CD4-positive, alpha-beta T cell (primary cell): ENCODE measurements around the gene ITGAE. TPM values are rescaled to one million over a fixed set of nuclear protein-coding genes. Genes with fewer than 3 reads are reported as not detected.
A peak's percentile ranks its signal among the peaks of the same experiment; 100 is the strongest.

ENCODE experiments used
- ATAC-seq: fragments of 200-7000 bp; cut with Tn5 transposase; one replicate; pipeline ENCODE4 v1.10.0; 2022; ENCODE audit warnings: mild to moderate bottlenecking; ENCODE audit not compliant: poor library complexity
- CTCF ChIA-PET: fragments of 350-600 bp; sonication (Branson Sonifier 250); formaldehyde crosslinking; loops from one replicate; lab custom pipeline; 2021; ENCODE audit warnings: antibody characterized with exemption, inconsistent platforms; lab: Charles Lee
- POLR2A ChIA-PET: fragments of 350-600 bp; sonication (Branson Sonifier 250); formaldehyde crosslinking; loops from one replicate; lab custom pipeline; 2021; ENCODE audit warnings: antibody characterized with exemption, inconsistent platforms; lab: Charles Lee
- DNase-seq, 14 experiments: peaks; one replicate each; pipeline ENCODE4 v3.0.0-alpha.2; 2013 to 2020; ENCODE audit warnings: mixed read lengths in 2 of 14
- H3K27ac ChIP-seq, 2 donors: one replicate each; pipeline versions ENCODE4 v1.5.1 to v1.7.0; 2013; ENCODE audit warnings: low read length in 2 of 2, low read depth in 1 of 2, mild to moderate bottlenecking in 1 of 2
- H3K27me3 ChIP-seq, 2 experiments: 1 replicate in 1 of 2; 2 replicates in 1 of 2; pipeline versions ENCODE4 v1.6.1 to v1.7.0; 2013; ENCODE audit warnings: low read length in 2 of 2, control low read depth in 1 of 2, mild to moderate bottlenecking in 1 of 2, moderate library complexity in 1 of 2; ENCODE audit not compliant: insufficient read depth in 2 of 2, control insufficient read depth in 1 of 2
- H3K36me3 ChIP-seq: one replicate; pipeline ENCODE4 v1.6.1; 2013; ENCODE audit warnings: low read length, control low read depth; ENCODE audit not compliant: insufficient read depth
- H3K4me1 ChIP-seq: one replicate; pipeline ENCODE4 v1.6.1; 2013; ENCODE audit warnings: low read length, control low read depth; ENCODE audit not compliant: insufficient read depth
- H3K4me3 ChIP-seq: one replicate; pipeline ENCODE4 v1.5.1; 2013; ENCODE audit warnings: mild to moderate bottlenecking, low read length, moderate library complexity
- H3K9me3 ChIP-seq, 2 experiments: 1 replicate in 1 of 2; 2 replicates in 1 of 2; pipeline versions ENCODE4 v1.6.1 to v1.7.0; 2013; ENCODE audit warnings: low read length in 2 of 2, mild to moderate bottlenecking in 2 of 2, control low read depth in 1 of 2, moderate library complexity in 1 of 2; ENCODE audit not compliant: control insufficient read depth in 1 of 2, insufficient read depth in 1 of 2
- H3K27ac Mint-ChIP-seq: one replicate; pipeline ENCODE4 v1.8.0; 2020; ENCODE audit warnings: mixed read lengths
- H3K27me3 Mint-ChIP-seq: one replicate; pipeline ENCODE4 v1.8.0; 2021; ENCODE audit warnings: mixed read lengths
- H3K36me3 Mint-ChIP-seq: one replicate; pipeline ENCODE4 v1.8.0; 2021; ENCODE audit warnings: low read depth, mixed read lengths
- H3K4me1 Mint-ChIP-seq: one replicate; pipeline ENCODE4 v1.8.0; 2021; ENCODE audit warnings: low read depth, mixed read lengths
- H3K4me3 Mint-ChIP-seq: one replicate; pipeline ENCODE4 v1.8.0; 2020; ENCODE audit warnings: mild to moderate bottlenecking, mixed read lengths
- H3K9me3 Mint-ChIP-seq: one replicate; pipeline ENCODE4 v1.8.0; 2020; ENCODE audit warnings: mixed read lengths
- intact Hi-C, 2 experiments: fragments of 100-400 bp; cut with DNase I in 1 of 2; cut with micrococcal nuclease in 1 of 2; formaldehyde crosslinking; loops; one replicate each; pipeline versions ENCODE4 v1.15.1 to v1.9.0; 2023 to 2025; cut with DNase I, micrococcal nuclease
- total RNA-seq, 174 experiments: library from RNA in 2 of 174; stranded (reverse) in 2 of 174; gene quantifications; one replicate each; pipeline ENCODE4 v1.2.3 and lab custom pipeline; 2021 to 2026
- TF ChIP-seq, protein P1 (sequence below): fragments of 200-600 bp; IDR thresholded peaks from one replicate; pipeline ENCODE4 v1.8.0; 2022; ENCODE audit warnings: antibody characterized with exemption, mild to moderate bottlenecking

ITGAE gene
- total RNA-seq, 2 experiments from 2014 or later = 15.8 to 18.3 TPM

GRCh38 chr17:3768341-3768740, 32.6 kb downstream of the ITGAE start:
- ChIA-PET POLR2A (no interaction called here), CTCF (no interaction called here)
- no peaks in the 10 kb centered on the region for H3K36me3 Mint-ChIP-seq
- peak overlapping the region; percentile 54 for H3K27ac Mint-ChIP-seq
- Histone ChIP-seq H3K4me1 (peaks cover 75% of the 10 kb centered on the region), H3K27ac (no peak overlapping the region), H3K4me3 (no peak overlapping the region), H3K36me3 (no peaks in the 10 kb centered on the region), H3K9me3 (peaks cover 0 to 4% of the 10 kb centered on the region in 2 experiments), H3K27me3 (no peaks in the 10 kb centered on the region)
- H3K4me1 Mint-ChIP-seq = peaks cover 74% of the 10 kb centered on the region
- ATAC-seq (no peak), DNase-seq (no peak)
- H3K27me3 Mint-ChIP-seq = no peaks in the 10 kb centered on the region
- TF ChIP-seq, protein P1, sequence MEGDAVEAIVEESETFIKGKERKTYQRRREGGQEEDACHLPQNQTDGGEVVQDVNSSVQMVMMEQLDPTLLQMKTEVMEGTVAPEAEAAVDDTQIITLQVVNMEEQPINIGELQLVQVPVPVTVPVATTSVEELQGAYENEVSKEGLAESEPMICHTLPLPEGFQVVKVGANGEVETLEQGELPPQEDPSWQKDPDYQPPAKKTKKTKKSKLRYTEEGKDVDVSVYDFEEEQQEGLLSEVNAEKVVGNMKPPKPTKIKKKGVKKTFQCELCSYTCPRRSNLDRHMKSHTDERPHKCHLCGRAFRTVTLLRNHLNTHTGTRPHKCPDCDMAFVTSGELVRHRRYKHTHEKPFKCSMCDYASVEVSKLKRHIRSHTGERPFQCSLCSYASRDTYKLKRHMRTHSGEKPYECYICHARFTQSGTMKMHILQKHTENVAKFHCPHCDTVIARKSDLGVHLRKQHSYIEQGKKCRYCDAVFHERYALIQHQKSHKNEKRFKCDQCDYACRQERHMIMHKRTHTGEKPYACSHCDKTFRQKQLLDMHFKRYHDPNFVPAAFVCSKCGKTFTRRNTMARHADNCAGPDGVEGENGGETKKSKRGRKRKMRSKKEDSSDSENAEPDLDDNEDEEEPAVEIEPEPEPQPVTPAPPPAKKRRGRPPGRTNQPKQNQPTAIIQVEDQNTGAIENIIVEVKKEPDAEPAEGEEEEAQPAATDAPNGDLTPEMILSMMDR = no peak
- intact Hi-C loops = no loop called here
- no peak overlapping the region for H3K4me3 Mint-ChIP-seq
- peaks cover 2% of the 10 kb centered on the region for H3K9me3 Mint-ChIP-seq

GRCh38 chr17:3766779-3767178, 34.2 kb downstream of the ITGAE start:
- TF ChIP-seq, protein P1 = no peak
- Mint-ChIP-seq H3K27ac (peak overlapping the region; percentile 92), H3K9me3 (peaks cover 2% of the 10 kb centered on the region), H3K4me1 (peaks cover 67% of the 10 kb centered on the region), H3K27me3 (no peaks in the 10 kb centered on the region), H3K36me3 (no peaks in the 10 kb centered on the region), H3K4me3 (peak overlapping the region; percentile 54)
- DNase-seq (peak in 5 of 14 experiments; percentile 19 to 75 (median 39)), ATAC-seq (no peak)
- no peaks in the 10 kb centered on the region for H3K27me3 ChIP-seq
- H3K36me3 ChIP-seq = no peaks in the 10 kb centered on the region
- H3K27ac ChIP-seq = no peak overlapping the region
- peaks cover 0 to 4% of the 10 kb centered on the region in 2 experiments for H3K9me3 ChIP-seq
- POLR2A ChIA-PET = interaction anchor here (1.0 kb wide), 1 partner anchor 27 kb away, joined by 4 read pairs; no protein-coding TSS in a partner anchor
- no peak overlapping the region for H3K4me3 ChIP-seq
- CTCF ChIA-PET = interaction anchor here (3.5 kb wide), 1 partner anchor 29 kb away, joined by 23 read pairs; no protein-coding TSS in a partner anchor
- intact Hi-C loops = no loop called here
- H3K4me1 ChIP-seq = peaks cover 86% of the 10 kb centered on the region

DNA sequence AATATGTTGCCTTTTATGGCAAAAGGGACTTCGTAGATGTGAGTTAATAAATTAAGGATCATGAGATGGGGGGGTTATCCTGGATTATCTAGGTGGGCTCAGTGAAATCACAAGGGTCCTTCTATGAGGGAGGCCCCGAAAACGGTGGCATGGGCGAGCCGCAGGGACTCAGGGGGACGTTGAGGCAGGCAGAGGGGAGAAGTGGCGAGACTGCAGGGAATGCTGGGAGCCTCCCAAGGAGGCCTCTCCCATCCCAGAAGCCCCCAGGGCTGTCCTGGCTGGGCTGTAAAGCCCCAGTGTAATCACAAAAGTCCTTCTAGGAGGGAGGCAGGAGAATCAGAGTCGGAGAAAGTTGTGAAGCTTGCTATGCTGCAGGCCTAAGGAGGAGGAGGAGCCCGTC, 35.0 kb downstream of the ITGAE start:
- POLR2A ChIA-PET = interaction anchor here (1.0 kb wide), 1 partner anchor 27 kb away, joined by 4 read pairs; no protein-coding TSS in a partner anchor
- peak overlapping the region in 1 of 2 donors; percentile 15 for H3K27ac ChIP-seq

More for the DNA sequence above, 35.0 kb downstream of the ITGAE start:
- ATAC-seq (no peak), DNase-seq (no peak)
- intact Hi-C loops = no loop called here
- peak overlapping the region; percentile 92 for H3K27ac Mint-ChIP-seq
- H3K4me1 ChIP-seq = peaks cover 81% of the 10 kb centered on the region
- H3K27me3 ChIP-seq = no peaks in the 10 kb centered on the region
- CTCF ChIA-PET = interaction anchor here (1.1 to 3.5 kb wide), 3 partner anchors 21 to 31 kb away, joined by 3 to 23 read pairs (median 5); no protein-coding TSS in a partner anchor
- H3K27me3 Mint-ChIP-seq = no peaks in the 10 kb centered on the region
- no peaks in the 10 kb centered on the region for H3K36me3 Mint-ChIP-seq
- H3K9me3 Mint-ChIP-seq = peaks cover 2% of the 10 kb centered on the region
- H3K9me3 ChIP-seq = peaks cover 0 to 4% of the 10 kb centered on the region in 2 experiments
- peaks cover 60% of the 10 kb centered on the region for H3K4me1 Mint-ChIP-seq
- TF ChIP-seq, protein P1 = no peak
- H3K36me3 ChIP-seq = no peaks in the 10 kb centered on the region
- no peak overlapping the region for H3K4me3 Mint-ChIP-seq
- no peak overlapping the region for H3K4me3 ChIP-seq
